ENCODE results near the gene AMPD2. TPM values are rescaled to one million over a fixed set of nuclear protein-coding genes. Genes with fewer than 3 reads are reported as not detected.
A peak's percentile ranks its signal among the peaks of the same experiment; 100 is the strongest.

Gene AMPD2
- total RNA-seq, 1 donor from 2014 or later: 91.6 TPM

- no peak for DNase-seq (ENCODE audit: low spot score, unreplicated experiment)
- H3K27ac Mint-ChIP-seq: no peak overlapping the region
- no peak for TF ChIP-seq CTCF (IDR thresholded peaks at IDR 0.05; ENCODE audit: unreplicated experiment)
- no peak overlapping the region for H3K4me3 Mint-ChIP-seq (ENCODE audit: low read depth)
- H3K27me3 Mint-ChIP-seq: peaks cover 33% of the 10 kb centered on the region
- peaks cover 1% of the 10 kb centered on the region for H3K36me3 Mint-ChIP-seq (ENCODE audit: insufficient read depth)
- peaks cover 20% of the 10 kb centered on the region for H3K4me1 Mint-ChIP-seq (ENCODE audit: low read depth)
- H3K9me3 Mint-ChIP-seq (ENCODE audit: low read depth): no peaks in the 10 kb centered on the region
These were observed 33.7 kb downstream of the AMPD2 start for GRCh38 chr1:109653306-109653705.

DNA sequence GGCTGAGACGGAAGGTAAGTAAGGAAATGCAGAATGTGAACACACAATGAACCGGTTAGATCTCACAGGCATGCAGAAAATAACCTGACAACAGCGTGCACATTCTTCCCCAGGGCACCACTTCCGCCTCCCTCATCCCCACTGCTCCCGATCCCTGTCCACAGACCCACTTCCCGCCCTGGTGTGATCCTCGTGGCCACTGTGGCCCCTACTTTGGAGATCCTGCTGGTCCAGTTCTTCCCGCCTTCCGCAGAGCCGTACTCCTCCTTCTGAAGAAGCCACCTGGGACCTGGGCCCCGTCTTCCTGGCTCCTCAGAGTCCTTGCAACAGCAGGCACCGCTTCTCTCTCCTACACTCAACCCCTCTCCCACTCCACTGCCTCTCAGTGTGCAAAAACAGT lies 34.9 kb downstream of the AMPD2 start:
- H3K4me1 Mint-ChIP-seq (ENCODE audit: low read depth): peaks cover 20% of the 10 kb centered on the region
- peaks cover 5% of the 10 kb centered on the region for H3K36me3 Mint-ChIP-seq (ENCODE audit: insufficient read depth)
- H3K9me3 Mint-ChIP-seq (ENCODE audit: low read depth): no peaks in the 10 kb centered on the region
- H3K27ac Mint-ChIP-seq: no peak overlapping the region
- no peak for DNase-seq (ENCODE audit: low spot score, unreplicated experiment)
- H3K4me3 Mint-ChIP-seq (ENCODE audit: low read depth): no peak overlapping the region
- peaks cover 33% of the 10 kb centered on the region for H3K27me3 Mint-ChIP-seq
- no peak for TF ChIP-seq CTCF (IDR thresholded peaks at IDR 0.05; ENCODE audit: unreplicated experiment)

- peaks cover 27% of the 10 kb centered on the region for H3K27me3 Mint-ChIP-seq
- H3K36me3 Mint-ChIP-seq (ENCODE audit: insufficient read depth): peaks cover 10% of the 10 kb centered on the region
- peaks cover 20% of the 10 kb centered on the region for H3K4me1 Mint-ChIP-seq (ENCODE audit: low read depth)
- H3K27ac Mint-ChIP-seq: peak within 1 kb of the TSS; percentile 94
- H3K4me3 Mint-ChIP-seq (ENCODE audit: low read depth): peak within 1 kb of the TSS; percentile 85
- H3K9me3 Mint-ChIP-seq (ENCODE audit: low read depth): no peaks in the 10 kb centered on the region
- TF ChIP-seq CTCF (IDR thresholded peaks at IDR 0.05; ENCODE audit: unreplicated experiment): no peak
- DNase-seq (ENCODE audit: low spot score, unreplicated experiment): peak; percentile 64
These were observed 36.2 kb downstream of the AMPD2 start, which contains the start of gene GSTM4 for GRCh38 chr1:109655615-109656519. GSTM4 (plus strand) TSS chr1:109656099; CDS start chr1:109656390, 291 bp downstream.

GRCh38 chr1:109657395-109657794 lies 37.8 kb downstream of the AMPD2 start:
- Mint-ChIP-seq H3K36me3 (ENCODE audit: insufficient read depth) (peaks cover 10% of the 10 kb centered on the region), H3K27ac (no peak overlapping the region), H3K9me3 (ENCODE audit: low read depth) (no peaks in the 10 kb centered on the region), H3K27me3 (peaks cover 17% of the 10 kb centered on the region), H3K4me3 (ENCODE audit: low read depth) (peak overlapping the region; percentile 85), H3K4me1 (ENCODE audit: low read depth) (peaks cover 15% of the 10 kb centered on the region)
- TF ChIP-seq CTCF (IDR thresholded peaks at IDR 0.05; ENCODE audit: unreplicated experiment): no peak
- DNase-seq (ENCODE audit: low spot score, unreplicated experiment): no peak

DNA sequence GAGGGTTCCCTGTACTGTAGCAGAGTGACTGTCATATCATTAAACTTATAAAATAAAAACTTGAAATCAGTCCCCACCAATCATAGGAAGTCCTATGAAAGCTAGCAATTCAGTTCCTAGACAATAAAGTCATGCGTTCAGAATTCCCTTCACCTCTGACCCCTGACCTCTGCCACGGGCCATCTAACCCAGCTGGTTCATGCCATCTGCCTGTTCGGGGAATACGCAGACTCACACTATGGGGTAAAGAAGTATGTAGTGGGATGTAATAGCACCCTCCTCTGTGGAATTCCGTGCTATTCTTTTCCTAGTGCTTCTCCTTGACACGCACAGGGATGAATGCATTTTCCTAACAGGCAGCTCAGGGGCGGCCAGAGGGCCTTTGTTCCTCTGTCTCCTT lies 38.3 kb downstream of the AMPD2 start:
- no peaks in the 10 kb centered on the region for H3K9me3 Mint-ChIP-seq (ENCODE audit: low read depth)
- no peak for TF ChIP-seq CTCF (IDR thresholded peaks at IDR 0.05; ENCODE audit: unreplicated experiment)
- H3K4me3 Mint-ChIP-seq (ENCODE audit: low read depth): peak overlapping the region; percentile 37
- peaks cover 15% of the 10 kb centered on the region for H3K27me3 Mint-ChIP-seq
- DNase-seq (ENCODE audit: low spot score, unreplicated experiment): no peak
- peaks cover 10% of the 10 kb centered on the region for H3K36me3 Mint-ChIP-seq (ENCODE audit: insufficient read depth)
- H3K4me1 Mint-ChIP-seq (ENCODE audit: low read depth): peaks cover 13% of the 10 kb centered on the region
- no peak overlapping the region for H3K27ac Mint-ChIP-seq
